ENCODE data around the gene GRIA2.
"Not testable (repeated sequence)": the region's sequence is repeated elsewhere in the genome, so short reads cannot be mapped to it uniquely, and the experiment has no call there.

The GRIA2 gene

GRCh38 chr4:157220371-157220881, at the start of gene GRIA2:
TSS of gene GRIA2 (plus strand) at chr4:157220728. CDS start at chr4:157221043, 315 bp downstream.
- DNase-seq = no peak

- DNase-seq = no peak
These were observed 48.5 kb upstream of the GRIA2 start for GRCh38 chr4:157172011-157172410.

GRCh38 chr4:157180268-157180667, 40.3 kb upstream of the GRIA2 start:
- DNase-seq = not testable (repeated sequence)

GRCh38 chr4:157184300-157184699, 36.2 kb upstream of the GRIA2 start:
- no peak for DNase-seq

- DNase-seq = no peak
These were observed 35.2 kb upstream of the GRIA2 start for GRCh38 chr4:157185363-157185762.

- no peak for DNase-seq
These were observed 25.2 kb upstream of the GRIA2 start for GRCh38 chr4:157195374-157195773.

- DNase-seq = no peak
These were observed 24.5 kb upstream of the GRIA2 start for GRCh38 chr4:157196046-157196445.

- no peak for DNase-seq
These were observed 15.8 kb upstream of the GRIA2 start for GRCh38 chr4:157204634-157205244.

GRCh38 chr4:157217708-157218107, 2.8 kb upstream of the GRIA2 start:
- DNase-seq = no peak

GRCh38 chr4:157219711-157220370, 687 bp upstream of the GRIA2 start:
- DNase-seq = no peak

GRCh38 chr4:157221426-157221894, 932 bp downstream of the GRIA2 start:
- DNase-seq = no peak

- no peak for DNase-seq
These were observed 1.6 kb downstream of the GRIA2 start for GRCh38 chr4:157221895-157222770.

GRCh38 chr4:157222771-157223160, 2.2 kb downstream of the GRIA2 start:
- no peak for DNase-seq

- no peak for DNase-seq
These were observed 2.9 kb downstream of the GRIA2 start for GRCh38 chr4:157223456-157223855.

GRCh38 chr4:157225096-157225495, 4.6 kb downstream of the GRIA2 start:
- no peak for DNase-seq

GRCh38 chr4:157226035-157226434, 5.5 kb downstream of the GRIA2 start:
- no peak for DNase-seq

- no peak for DNase-seq
These were observed 6.1 kb downstream of the GRIA2 start for GRCh38 chr4:157226601-157227000.

- no peak for DNase-seq
These were observed 11.0 kb downstream of the GRIA2 start for GRCh38 chr4:157231525-157231924.

GRCh38 chr4:157242871-157243270, 22.3 kb downstream of the GRIA2 start:
- DNase-seq = no peak

GRCh38 chr4:157244348-157244747, 23.8 kb downstream of the GRIA2 start:
- no peak for DNase-seq

- DNase-seq = no peak
These were observed 24.8 kb downstream of the GRIA2 start for GRCh38 chr4:157245351-157245750.

- DNase-seq = no peak
These were observed 26.4 kb downstream of the GRIA2 start for GRCh38 chr4:157246964-157247363.

GRCh38 chr4:157258165-157258564, 37.6 kb downstream of the GRIA2 start:
- not testable (repeated sequence) for DNase-seq

Measured in stimulated activated CD4-positive, alpha-beta T cell treated with anti-CD3 and anti-CD28 coated beads, Interleukin-4, amount 100 ng/mL, for 24 hours (primary cell).